HG03280 (cell line): ENCODE measurements around the gene SLC15A3.

Experiments
- ATAC-seq: cut with Tn5 transposase; IDR thresholded peaks from one replicate; pipeline ENCODE4 v1.9.1; 2021; ENCODE audit warnings: mild to moderate bottlenecking, moderate library complexity; ENCODE audit not compliant: unreplicated experiment

Gene SLC15A3

DNA sequence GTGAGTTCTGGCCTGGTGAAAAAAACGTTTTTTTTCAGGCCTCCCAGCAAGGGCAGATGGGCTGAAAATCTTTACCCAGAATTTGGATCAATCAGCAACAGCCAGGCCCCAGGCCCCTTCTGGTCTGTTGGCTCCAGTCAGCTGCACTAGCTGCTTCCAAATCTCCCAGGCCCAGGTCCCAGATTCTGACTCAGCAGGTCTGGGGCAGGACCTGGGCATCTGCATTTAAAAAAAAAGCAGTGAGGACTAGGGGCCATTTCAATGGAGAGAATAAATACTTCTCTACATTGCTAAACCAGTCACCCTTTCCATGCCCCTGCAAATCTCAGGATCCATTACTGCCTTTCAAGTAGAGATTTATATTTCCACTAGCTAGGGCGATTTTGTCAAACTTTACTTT lies 4.3 kb downstream of the SLC15A3 start:
- ATAC-seq: no peak

DNA sequence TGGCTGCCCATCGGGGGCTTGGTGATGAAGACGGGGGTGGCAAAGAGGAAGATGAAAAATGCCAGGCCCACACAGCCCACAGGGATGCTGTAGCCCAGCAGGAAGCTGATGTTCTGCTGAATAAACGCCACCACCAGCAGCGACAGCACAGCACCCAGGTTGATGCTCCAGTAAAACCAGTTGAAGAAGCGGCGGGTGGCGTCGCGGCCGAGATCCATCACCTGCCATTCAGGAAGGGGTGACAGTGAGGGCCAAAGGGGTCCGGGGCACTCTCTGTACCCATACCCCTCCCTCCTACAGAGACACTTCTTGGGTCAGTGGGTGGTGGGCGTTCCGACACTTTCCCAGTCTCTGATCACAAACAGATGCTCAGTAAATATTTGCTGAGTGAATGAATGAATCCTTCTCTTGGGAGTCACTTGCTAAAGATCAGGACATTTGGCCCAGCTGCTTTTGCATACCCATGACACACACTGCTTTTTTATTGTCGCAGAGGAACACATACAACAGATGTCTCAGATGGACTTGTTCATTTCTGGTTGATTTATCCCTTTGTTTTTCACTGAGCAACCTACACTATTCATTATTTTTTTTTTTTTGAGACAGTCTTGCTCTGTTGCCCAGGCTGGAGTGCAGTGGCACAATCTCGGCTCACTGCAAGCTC lies 5.2 kb downstream of the SLC15A3 start:
- no peak for ATAC-seq

DNA sequence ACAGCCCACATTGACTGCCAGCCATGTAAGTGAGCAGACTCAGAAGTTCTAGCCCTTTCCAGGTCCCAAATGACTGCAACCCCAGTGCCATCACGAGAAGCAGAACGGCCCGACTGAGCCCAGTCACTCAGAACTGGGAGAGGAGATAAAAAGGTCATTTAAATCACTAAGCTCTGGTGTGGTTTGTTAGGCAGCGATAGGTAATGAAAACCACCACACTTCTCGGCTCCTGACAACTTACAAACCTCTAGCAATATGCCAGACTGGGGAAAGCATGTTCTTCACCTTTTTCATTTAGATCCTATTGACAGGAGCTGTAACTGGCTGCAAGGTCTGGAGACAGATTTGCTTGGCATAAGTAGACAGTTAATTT lies 6.7 kb downstream of the SLC15A3 start:
- ATAC-seq: no peak

DNA sequence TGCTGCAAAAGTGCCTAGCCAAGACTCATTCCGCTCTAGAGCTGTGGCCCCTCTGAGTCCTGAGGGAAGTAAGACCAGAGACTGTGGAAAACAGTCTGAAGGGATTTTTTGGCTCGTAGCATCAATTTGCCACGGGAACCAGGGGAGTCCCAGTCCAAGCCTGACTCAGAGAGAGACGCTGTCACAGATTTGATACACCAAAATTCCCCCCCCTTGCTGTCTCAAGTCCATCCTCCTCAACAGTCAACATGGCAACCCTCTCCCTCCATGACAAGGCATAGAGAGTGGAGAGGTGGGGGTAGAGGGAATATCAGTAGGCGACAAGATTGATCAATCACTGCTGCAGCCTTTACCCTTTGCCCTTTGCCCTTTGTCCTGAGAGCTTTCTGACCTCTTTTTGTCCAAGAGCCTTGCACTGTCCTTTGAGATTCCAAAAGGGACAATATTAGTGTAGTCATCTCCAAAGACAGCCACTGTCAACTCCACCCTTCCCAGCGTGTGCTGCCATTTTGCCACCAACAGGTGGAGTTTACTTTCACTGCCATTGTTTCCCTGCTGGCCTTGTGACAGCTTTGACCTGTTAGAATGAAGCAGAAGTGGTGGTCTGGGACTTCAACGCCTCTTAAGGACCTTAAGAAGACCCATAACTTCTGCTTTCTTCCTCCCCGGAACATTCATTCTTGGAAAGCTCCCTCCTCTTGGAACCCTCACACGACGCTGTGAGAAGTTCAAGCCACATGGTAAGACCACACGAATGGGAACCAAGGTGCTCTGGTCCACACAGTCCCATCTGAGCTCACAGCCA lies 7.3 kb downstream of the SLC15A3 start:
- no peak for ATAC-seq

DNA sequence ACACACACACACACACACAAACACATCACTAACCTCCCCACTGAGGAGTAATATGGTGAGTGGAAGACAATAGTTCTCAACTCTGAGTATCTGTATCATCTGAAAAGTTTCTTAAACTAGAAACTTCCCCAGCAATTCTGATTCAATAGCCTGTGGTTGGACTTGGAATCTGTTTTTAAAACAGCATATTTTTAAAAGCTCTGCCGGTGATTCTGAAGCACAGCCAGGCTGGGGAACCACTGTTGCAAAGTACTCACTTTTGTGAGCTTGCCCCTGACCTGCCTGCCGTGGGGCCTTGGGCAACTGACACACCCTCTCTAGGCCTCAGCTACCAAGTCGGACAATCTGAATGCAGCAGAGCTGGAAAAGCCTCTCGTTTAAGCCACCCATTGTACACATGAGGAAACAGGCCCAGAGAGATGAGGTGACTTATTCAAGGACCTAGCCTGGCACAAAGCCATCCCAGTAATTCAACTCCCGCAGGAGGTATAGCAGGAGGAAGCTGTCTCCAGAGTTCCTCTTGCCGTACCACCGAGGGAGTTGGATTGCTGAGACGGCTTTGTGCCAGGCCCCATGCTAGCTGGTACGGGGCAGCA lies 8.9 kb downstream of the SLC15A3 start:
- no peak for ATAC-seq

DNA sequence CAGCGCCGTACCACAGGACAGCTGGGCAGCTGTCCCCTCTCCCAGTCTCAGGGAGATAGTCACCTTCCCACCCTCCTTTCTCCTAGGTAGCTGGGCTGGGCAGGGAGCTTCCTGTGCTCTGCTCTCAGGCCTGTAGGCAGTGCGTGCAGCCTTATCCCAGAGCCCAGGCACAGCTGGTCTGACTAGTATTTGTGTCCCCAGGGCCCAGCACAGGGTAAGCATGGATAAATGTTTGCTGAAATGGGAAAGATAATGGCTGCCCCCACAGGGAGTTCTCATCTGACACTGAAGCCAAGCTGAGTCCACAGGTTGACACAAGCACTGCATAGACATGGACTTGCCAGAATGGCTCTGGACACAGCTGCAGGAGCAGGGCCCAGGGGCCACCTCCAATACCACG lies 9.8 kb downstream of the SLC15A3 start:
- ATAC-seq: no peak

DNA sequence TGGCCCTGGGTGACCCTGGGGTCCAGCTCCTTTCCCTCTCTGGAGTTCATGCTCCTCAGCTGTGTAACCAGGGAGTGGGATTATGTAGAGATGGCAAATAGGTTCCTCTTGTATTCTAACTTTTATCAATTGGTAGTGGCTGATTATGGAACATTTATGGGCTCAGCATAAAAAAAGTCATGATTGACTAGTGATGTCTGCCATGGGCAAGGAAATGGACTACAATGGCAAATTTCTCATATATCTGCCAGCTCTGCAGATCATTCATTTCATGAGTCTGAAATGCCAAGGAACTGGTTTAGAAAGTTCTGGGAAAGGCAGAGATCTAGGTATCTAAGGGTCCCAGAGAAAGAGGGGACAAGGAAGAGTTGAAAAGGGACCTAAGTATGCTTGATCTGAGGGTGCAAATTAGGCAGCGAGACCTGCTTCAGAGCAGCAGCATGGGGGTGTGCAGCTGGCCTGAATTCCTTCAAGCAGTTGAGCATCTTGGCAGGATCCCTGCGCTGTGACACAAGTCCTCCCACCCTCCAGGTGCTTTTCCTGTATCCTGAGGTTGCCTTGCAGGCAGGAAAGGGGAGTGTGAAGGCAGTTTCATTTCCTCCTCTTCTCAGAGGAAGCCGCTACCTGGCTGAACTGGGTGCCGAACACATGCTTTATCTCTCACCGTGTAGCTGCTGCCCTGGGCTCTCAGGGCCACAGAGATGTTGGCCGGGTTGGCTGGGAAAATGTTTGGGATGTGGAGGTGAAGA lies 10.4 kb downstream of the SLC15A3 start:
- no peak for ATAC-seq

DNA sequence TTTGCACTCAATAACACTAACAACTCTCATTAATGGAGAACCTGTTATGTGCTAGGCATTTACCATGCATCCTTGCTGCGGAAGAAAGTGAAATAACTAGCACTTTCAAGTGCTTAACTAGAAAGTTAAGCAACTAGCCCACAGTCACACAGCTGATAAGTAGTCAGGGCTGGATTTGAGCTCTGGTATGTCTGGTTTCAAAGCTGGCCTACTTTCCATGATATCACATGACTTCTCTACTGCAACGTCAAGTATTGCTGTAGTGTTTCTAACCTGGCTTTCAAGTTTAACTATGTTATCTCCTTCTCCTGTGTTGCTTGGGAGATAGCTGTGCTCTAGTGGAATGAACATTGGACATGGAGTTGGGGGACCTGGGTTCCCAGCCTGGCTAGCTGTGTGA lies 12.1 kb downstream of the SLC15A3 start:
- ATAC-seq: no peak

DNA sequence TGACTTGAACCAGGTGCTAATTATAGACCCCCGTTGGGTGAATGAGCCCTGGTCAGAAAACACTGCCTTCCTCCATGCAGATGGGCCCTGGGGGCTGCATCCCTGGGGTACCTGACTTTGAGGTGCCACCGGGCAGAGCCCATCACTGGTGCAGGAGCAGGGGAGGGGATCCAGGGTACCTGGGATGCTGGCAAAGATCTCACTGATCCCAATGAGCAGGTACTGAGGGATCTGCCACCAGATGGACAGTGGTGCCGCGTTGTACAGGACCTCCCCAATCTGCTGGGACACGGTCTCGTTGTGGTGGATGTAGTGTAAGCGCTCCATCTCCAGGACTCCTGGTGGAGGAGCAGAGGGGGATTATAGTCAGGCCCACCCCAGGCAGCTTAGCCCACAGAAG lies 12.7 kb downstream of the SLC15A3 start:
- no peak for ATAC-seq

DNA sequence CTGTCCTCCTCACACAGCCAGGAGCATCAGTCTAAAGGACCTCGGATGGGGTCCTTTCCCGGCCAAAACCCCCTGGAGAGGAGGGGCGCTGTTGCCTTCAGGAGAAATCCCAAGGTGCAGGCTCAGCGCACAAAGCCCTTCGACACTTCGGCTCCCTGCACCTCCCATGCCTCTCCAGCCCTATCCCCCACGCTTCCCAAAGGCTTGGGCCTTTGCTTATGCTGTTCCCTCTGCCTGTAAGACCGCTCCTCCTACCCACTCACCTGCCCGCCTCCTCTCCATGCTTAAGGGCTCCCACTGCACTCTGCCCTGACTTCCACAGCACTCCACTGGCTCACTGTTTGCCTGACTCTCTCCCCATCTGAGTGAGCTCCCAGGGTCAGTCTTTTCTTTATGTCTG lies 13.5 kb downstream of the SLC15A3 start:
- ATAC-seq: no peak

DNA sequence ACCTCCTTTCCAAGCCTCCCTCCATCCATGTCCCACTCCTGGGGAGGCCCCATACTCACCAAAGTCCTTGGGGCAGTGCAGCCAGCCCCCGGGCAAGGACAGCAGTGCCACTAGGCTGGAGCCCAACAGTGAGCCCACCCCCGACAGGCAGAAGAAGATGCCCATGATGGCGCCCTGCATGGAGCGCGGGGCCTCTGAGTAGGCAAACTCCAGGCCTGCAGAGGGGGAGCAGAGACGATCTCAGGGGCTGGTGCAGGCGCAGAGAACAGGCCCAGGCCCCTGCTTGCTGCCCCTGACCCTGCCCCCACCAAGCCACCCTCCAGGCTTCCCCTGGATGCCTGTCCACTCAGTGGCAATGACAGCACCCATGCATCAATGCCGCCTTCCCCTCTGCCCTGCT lies 14.2 kb downstream of the SLC15A3 start:
- ATAC-seq: no peak

DNA sequence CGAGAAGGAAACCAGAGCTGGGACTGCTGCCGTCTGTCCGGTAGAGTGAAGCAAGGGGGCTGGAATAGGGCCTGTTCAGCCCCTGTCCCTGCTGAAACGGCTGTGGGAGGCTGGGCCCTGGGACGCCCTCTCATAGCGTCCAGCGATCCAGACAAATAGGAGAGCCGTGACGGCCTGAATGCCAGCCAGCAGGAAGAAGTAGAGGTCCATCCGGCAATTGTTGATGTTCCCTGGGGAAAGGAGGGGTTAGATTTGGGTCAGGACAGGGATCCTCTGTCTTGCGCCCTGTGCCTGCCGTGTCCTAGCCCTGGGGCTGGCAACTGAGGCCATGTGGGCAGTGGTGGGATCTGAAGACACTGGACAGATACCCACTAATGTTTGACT lies 14.8 kb downstream of the SLC15A3 start:
- no peak for ATAC-seq

DNA sequence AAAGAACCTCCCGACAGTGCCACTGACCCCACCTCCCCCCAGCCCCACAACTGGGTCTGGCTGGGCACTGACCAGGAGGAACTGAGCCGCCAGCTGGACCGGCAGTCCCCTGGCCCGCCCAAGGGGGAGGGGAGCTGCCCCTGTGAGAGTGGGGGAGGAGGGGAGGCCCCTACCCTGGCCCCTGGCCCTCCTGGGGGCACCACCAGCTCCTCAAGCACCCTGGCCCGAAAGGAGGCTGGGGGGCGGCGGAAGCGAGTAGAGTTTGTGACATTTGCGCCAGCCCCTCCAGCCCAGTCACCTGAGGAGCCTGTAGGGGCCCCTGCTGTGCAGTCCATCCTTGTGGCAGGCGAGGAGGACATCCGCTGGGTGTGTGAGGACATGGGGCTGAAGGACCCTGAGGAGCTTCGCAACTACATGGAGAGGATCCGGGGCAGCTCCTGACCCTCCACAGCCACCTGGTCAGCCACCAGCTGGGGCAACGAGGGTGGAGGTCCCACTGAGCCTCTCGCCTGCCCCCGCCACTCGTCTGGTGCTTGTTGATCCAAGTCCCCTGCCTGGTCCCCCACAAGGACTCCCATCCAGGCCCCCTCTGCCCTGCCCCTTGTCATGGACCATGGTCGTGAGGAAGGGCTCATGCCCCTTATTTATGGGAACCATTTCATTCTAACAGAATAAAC lies 15.4 kb downstream of the SLC15A3 start:
- ATAC-seq: no peak

DNA sequence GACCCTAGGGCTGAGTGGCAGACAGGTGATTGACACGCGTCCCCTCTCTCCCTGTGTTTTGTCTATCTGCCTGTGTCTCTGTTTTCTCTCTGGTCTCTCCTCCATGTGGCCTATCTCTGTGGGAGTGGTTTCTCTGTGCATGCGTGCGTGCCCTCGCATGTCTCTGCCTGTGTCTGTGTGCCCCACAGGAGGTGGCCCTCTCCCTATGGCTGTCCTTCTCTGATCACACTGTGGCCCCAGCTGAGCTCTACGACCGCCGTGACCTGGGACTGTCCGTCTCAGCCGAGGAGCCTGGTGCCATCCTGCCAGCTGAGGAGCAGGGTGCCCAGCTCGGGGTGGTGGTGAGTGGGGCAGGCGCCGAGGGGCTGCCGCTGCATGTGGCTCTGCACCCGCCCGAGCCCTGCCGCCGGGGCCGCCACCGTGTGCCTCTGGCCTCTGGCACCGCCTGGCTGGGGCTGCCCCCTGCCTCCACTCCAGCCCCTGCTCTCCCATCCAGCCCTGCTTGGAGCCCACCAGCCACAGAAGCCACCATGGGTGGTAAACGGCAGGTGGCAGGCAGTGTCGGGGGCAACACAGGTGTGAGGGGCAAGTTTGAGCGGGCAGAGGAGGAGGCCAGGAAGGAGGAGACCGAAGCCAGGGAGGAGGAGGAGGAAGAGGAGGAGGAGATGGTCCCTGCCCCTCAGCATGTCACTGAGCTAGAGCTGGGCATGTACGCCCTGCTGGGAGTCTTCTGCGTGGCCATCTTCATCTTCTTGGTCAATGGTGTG lies 16.1 kb downstream of the SLC15A3 start:
- no peak for ATAC-seq

DNA sequence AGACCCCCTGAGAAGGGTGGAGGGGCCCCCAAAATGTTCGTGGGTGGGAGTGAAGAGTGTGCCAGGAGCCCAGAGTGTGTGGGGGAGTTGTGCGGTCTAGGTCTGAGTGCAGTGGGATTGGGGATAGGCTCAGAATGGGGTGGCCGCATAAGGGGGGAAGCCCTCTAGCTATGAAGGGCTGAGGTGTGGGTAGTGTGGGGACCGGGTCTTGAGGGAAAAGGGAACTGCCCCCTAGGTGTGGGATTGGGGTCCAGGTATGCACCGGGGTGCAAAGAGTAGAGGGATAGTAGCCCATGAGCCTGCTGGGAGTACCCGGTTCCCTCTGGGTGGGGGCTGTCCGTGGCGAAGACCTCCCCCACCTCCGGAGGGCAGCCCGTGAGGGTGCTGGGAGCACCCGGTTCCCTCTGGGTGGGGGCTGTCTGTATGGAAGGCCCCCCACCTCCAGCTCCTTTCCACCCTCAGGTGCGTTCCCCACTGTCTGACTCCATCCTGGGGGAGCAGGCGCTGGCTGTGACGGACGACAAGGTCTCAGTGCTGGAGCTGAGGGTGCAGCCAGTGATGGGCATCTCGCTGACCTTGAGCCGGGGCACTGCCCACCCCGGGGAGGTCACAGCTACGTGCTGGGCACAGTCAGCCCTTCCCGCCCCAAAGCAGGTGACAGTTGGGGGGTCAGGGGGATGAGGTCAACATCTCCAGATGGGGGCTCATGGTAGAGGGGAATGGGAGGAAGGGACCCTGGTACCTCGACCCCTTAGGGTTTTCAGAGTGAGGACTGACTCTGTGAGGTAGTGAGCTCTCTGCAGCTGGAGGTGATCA lies 17.0 kb downstream of the SLC15A3 start:
- no peak for ATAC-seq

DNA sequence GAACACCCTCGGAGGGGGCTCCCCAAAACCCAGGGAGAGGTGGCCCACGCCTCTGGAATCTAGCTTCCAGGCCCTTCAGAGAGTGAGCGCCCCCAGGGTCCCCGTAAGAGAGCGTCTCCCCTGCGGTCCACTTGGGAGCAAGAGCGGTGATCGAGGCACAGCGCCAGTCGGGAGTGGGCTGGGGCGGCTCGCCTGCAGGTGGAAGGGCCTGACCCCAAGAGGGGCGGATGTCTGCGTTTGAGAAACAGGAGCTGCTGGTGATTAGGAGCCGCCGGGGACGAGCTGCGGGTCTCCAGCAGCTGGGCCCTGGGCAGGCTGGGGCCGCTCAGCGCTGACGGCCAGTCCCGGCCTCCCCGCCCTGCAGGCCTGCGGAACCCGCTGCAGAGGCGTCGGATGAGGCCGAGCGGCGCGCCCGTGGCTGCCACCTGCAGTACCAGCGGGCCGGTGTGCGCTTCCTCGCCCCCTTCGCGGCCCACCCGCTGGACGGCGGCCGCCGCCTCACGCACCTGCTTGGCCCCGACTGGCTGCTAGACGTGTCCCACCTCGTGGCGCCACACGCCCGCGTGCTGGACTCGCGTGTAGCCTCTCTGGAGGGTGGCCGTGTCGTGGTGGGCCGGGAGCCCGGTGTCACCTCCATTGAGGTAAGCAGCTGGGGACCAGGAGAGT lies 17.7 kb downstream of the SLC15A3 start:
- ATAC-seq: no peak

DNA sequence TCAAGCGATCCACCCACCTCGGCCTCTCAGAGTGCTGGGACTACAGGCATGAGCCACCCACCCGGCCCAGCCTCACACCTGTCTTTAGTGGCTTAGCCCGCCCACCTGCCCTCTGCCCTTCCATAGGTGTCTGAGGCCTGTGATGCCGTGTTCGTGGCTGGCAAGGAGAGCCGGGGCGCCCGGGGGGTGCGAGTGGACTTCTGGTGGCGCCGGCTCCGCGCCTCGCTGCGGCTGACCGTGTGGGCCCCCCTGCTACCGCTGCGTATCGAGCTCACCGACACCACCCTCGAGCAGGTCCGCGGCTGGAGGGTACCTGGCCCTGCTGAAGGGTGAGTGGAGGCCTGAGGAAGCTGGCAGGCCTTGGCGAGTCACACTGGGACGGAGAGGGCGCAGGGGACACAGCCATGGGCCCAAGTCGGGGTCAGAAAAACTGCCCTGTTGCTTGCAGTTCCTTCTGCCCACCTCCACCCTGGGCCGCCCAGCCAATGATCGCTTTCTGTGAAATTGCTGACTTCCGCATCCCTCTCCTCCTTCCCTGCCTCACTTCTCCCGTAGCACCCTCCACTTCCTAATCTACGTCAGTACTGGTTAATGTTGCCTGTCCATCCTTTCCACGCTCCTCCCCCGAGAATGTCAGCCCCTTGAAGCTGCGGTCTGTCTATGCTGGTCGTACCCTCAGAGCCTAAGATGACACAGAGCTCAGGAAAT lies 18.4 kb downstream of the SLC15A3 start:
- no peak for ATAC-seq

DNA sequence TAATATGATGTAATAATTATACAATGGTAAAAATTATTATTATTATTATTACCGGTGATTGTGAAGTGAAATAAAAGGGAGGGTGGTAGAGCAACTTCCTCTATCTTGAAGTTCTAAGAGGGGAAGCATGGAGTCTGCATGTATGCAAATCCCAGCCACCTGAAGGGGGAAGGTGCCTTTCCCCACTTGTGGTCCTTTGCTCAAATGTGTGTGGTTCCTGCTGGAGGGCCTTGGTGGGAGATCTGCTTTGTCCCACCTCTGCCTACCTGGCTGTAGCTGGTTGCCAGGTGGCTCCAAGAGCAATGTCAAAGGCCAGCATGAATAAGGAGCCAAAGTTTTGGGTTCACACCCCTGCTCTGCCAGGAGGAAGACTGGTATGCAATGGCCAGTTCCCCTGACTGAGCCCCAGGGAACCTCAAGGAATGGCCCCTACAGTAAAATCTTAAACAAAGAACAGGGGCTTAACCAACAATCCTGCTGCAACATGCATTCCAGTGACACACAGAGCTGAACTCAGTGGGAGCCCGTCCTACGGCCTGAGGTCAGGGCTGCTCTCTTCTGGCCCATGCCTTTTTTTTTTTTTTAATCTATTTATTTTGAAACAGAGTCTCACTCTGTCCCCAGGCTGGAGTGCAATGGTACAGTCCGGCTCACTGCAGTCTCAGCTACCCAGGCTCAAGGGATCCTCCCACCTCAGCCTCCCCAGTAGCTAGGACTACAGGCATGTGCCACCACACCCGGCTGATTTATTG lies 19.2 kb downstream of the SLC15A3 start:
- ATAC-seq: no peak
